GM12878 (cell line): Measurements from ENCODE around the gene BCAP31. TPM values are rescaled to one million over a fixed set of nuclear protein-coding genes. Genes with fewer than 3 reads are reported as not detected.

Source experiments
- ATAC-seq: fragments of 200-7000 bp; cut with Tn5 transposase; 3 replicates; pipeline ENCODE4 v1.9.1; 2020; ENCODE audit warnings: mild to moderate bottlenecking, moderate library complexity
- BruUV-seq: library from RNA; stranded (reverse); fragments of 400-500 nt; replicated peaks from 2 replicates; lab custom pipeline; 2021; lab: Mats Ljungman, UMichigan
- CTCF ChIA-PET: fragments of 300-600 bp; sonication (Branson Sonifier 250); formaldehyde crosslinking; extraction: SDS; loops from one replicate; lab custom pipeline; 2021; ENCODE audit warnings: inconsistent platforms; lab: Yijun Ruan, JAX
- POLR2A ChIA-PET: fragments of 350-600 bp; formaldehyde crosslinking; extraction: SDS; loops from one replicate; lab custom pipeline; 2021; ENCODE audit warnings: inconsistent platforms; lab: Charles Lee
- RAD21 ChIA-PET: fragments of 300-600 bp; sonication (Branson Sonifier 250); formaldehyde crosslinking; loops from one replicate; lab custom pipeline; 2023; ENCODE audit warnings: antibody characterized with exemption; ENCODE audit not compliant: unreplicated experiment; lab: Charles Lee
- SMC1A ChIA-PET: fragments of 300-600 bp; sonication (Branson Sonifier 250); formaldehyde crosslinking; loops from one replicate; lab custom pipeline; 2023; ENCODE audit not compliant: unreplicated experiment, uncharacterized antibody; lab: Charles Lee
- DNase-seq: peaks from one replicate; pipeline ENCODE4 v3.0.0-alpha.2; 2011; ENCODE audit warnings: low read depth, low spot score
- FAIRE-seq: peaks from 3 replicates; lab custom pipeline; 2011; peaks lifted over from hg19 to GRCh38; lab: Jason Lieb, UNC
- H2AFZ ChIP-seq: 2 replicates; pipeline ENCODE4 v1.6.0; 2011; ENCODE audit warnings: low read depth, low read length, control low read depth; ENCODE audit not compliant: control insufficient read depth
- H3K27ac ChIP-seq: 2 replicates; pipeline ENCODE4 v1.5.1; 2011; ENCODE audit warnings: control low read depth; ENCODE audit not compliant: control insufficient read depth, insufficient read depth
- H3K27me3 ChIP-seq, 2 experiments: replicated peaks in 1 of 2; 2 replicates each; pipeline versions ENCODE4 v1.6.0 to v1.6.1; 2011; ENCODE audit warnings: low read length in 1 of 2; ENCODE audit not compliant: control insufficient read depth in 2 of 2, insufficient read depth in 2 of 2
- H3K36me3 ChIP-seq, 2 experiments: 2 replicates each; pipeline ENCODE4 v1.5.1; 2011; ENCODE audit warnings: low read length in 1 of 2; ENCODE audit not compliant: control insufficient read depth in 2 of 2, insufficient read depth in 2 of 2
- H3K4me1 ChIP-seq: 2 replicates; pipeline ENCODE4 v1.6.1; 2011; ENCODE audit warnings: mild to moderate bottlenecking, low read length, moderate library complexity, mixed read lengths; ENCODE audit not compliant: control insufficient read depth, insufficient read depth
- H3K4me2 ChIP-seq: 2 replicates; pipeline ENCODE4 v1.6.0; 2011; ENCODE audit warnings: control low read depth; ENCODE audit not compliant: control insufficient read depth, insufficient read depth
- H3K4me3 ChIP-seq: fragments of 200-600 bp; sonication (generic); 2 replicates; pipeline ENCODE4 v1.5.1; 2016
- H3K79me2 ChIP-seq: 2 replicates; pipeline ENCODE4 v1.6.0; 2011; ENCODE audit warnings: low read length; ENCODE audit not compliant: control insufficient read depth, insufficient read depth
- H3K9ac ChIP-seq: 2 replicates; pipeline ENCODE4 v1.8.0; 2011; ENCODE audit warnings: low read length, control low read depth, mixed read lengths; ENCODE audit not compliant: control insufficient read depth, insufficient read depth
- H3K9me3 ChIP-seq: replicated peaks from 3 replicates; pipeline ENCODE4 v1.5.1; 2011; ENCODE audit warnings: mild to moderate bottlenecking, low read length; ENCODE audit not compliant: control insufficient read depth, insufficient read depth
- H4K20me1 ChIP-seq: 2 replicates; pipeline ENCODE4 v1.6.0; 2011; ENCODE audit not compliant: control insufficient read depth, insufficient read depth
- ATF7 ChIP-seq: fragments of 450-650 bp; IDR thresholded peaks from 2 replicates; pipeline ENCODE4 v1.6.1; 2016; ENCODE audit warnings: low read depth, mild to moderate bottlenecking
- BCL11A ChIP-seq: IDR thresholded peaks from 2 replicates; pipeline ENCODE4 v1.6.1; 2011; ENCODE audit warnings: low read depth, low read length
- CEBPZ ChIP-seq: fragments of 150-350 bp; IDR thresholded peaks from 2 replicates; pipeline ENCODE4 v1.6.1; 2016; ENCODE audit warnings: low read depth, low read length
- ELK1 ChIP-seq: IDR thresholded peaks from 2 replicates; pipeline ENCODE4 v1.6.1; 2012; ENCODE audit warnings: low read depth, low read length, improper control_type of control experiment
- HDGF ChIP-seq: fragments of 450-650 bp; IDR thresholded peaks from 2 replicates; pipeline ENCODE4 v1.6.1; 2016; ENCODE audit warnings: antibody characterized with exemption
- HSF1 ChIP-seq: fragments of 150-350 bp; IDR thresholded peaks from 2 replicates; pipeline ENCODE4 v1.6.1; 2014; ENCODE audit warnings: mild to moderate bottlenecking, low read depth, low read length
- SIX5 ChIP-seq: IDR thresholded peaks from 2 replicates; pipeline ENCODE4 v1.6.1; 2011; ENCODE audit warnings: mild to moderate bottlenecking, low read depth, low read length, moderate library complexity; ENCODE audit not compliant: severe bottlenecking
- ZBTB40 ChIP-seq: fragments of 450-650 bp; IDR thresholded peaks from 2 replicates; pipeline ENCODE4 v1.6.1; 2016; ENCODE audit warnings: mild to moderate bottlenecking, moderate library complexity, borderline replicate concordance
- ZSCAN29 ChIP-seq: fragments of 450-650 bp; IDR thresholded peaks from 2 replicates; pipeline ENCODE4 v1.6.1; 2017; ENCODE audit warnings: mild to moderate bottlenecking, moderate library complexity
- WGBS: methylation state at CpG from one replicate; pipeline ENCODE4 v1.1.6; 2016; ENCODE audit warnings: low lambda C conversion rate; ENCODE audit not compliant: insufficient replicate concordance, insufficient coverage; ENCODE audit errors: missing lambda C conversion rate; 5-methylcytosine and 5-hydroxymethylcytosine counted together
- in situ Hi-C: fragments of 300-500 bp; cut with MboI; formaldehyde crosslinking; loops from 9 replicates; pipeline ENCODE4 v1.14.3; 2018; ENCODE audit warnings: mixed read lengths
- intact Hi-C: fragments of 100-400 bp; cut with micrococcal nuclease; formaldehyde crosslinking; loops from one replicate; pipeline ENCODE4 v1.14.2; 2022; ENCODE audit not compliant: unreplicated experiment
- polyA plus RNA-seq, 11 experiments: library from polyadenylated mRNA; depleted of rRNA in 4 of 11; unstranded in 6 of 11; stranded (reverse) in 5 of 11; fragments of >200 nt; fragmentation: Nextera tagmentation in 4 of 11; fragmentation: Illumina TruSeq in 1 of 11; extraction: Ambion mirVana in 4 of 11; extraction: Trizol in 1 of 11; gene quantifications; 1 replicate in 1 of 11; 2 replicates in 10 of 11; pipeline versions ENCODE4 v1.2.1 to v1.2.3, GENCODE V29; 2011 to 2016; ENCODE audit warnings: inconsistent platforms in 2 of 11, missing spikeins in 2 of 11, low read depth in 1 of 11
- total RNA-seq, 4 experiments: library from RNA; depleted of rRNA in 3 of 4; stranded (reverse); fragments of >200 nt in 3 of 4; fragmentation: Illumina TruSeq in 1 of 4; extraction: Trizol in 1 of 4; gene quantifications; 2 replicates each; pipeline versions ENCODE4 v1.2.1 to v1.2.3, GENCODE V29; 2013 to 2021

The BCAP31 gene
- total and polyA plus RNA-seq, 10 of the 15 experiments (the other 5 are each of a cell fraction or from before 2014, with no cell fraction given), result 63.1 to 246 (median 95.6) TPM

GRCh38 chrX:153697924-153698865 lies 26.0 kb downstream of the BCAP31 start:
- H3K4me3 ChIP-seq, result no peak overlapping the region
- no TSS peak for BruUV-seq
- no peaks in the 10 kb centered on the region for H3K9me3 ChIP-seq
- TF ChIP-seq ATF7 (no peak), ZSCAN29 (no peak), SIX5 (no peak), HSF1 (no peak), BCL11A (no peak), HDGF (no peak), ELK1 (no peak), CEBPZ (no peak), ZBTB40 (no peak)
- no peaks in the 10 kb centered on the region for H4K20me1 ChIP-seq
- ChIA-PET POLR2A (no interaction called here), CTCF (no interaction called here), SMC1A (no interaction called here), RAD21 (no interaction called here)
- in situ Hi-C loops, result no loop called here
- no peak overlapping the region for H2AFZ ChIP-seq
- FAIRE-seq (no peak), ATAC-seq (no peak), DNase-seq (no peak)
- no peaks in the 10 kb centered on the region for H3K27me3 ChIP-seq
- H3K4me1 ChIP-seq, result no peaks in the 10 kb centered on the region
- H3K36me3 ChIP-seq, result peaks cover 0 to 2% of the 10 kb centered on the region in 2 experiments; a peak in 2 of 4 replicates
- no peak overlapping the region for H3K27ac ChIP-seq
- no peak overlapping the region for H3K9ac ChIP-seq
- 60% methylated on average over 15 of the region's 16 CpGs for WGBS
- intact Hi-C loops, result no loop called here
- no peaks in the 10 kb centered on the region for H3K79me2 ChIP-seq
- no peak overlapping the region for H3K4me2 ChIP-seq
